H9 (cell line): ENCODE results near the gene ARSG. TPM values are rescaled to one million over a fixed set of nuclear protein-coding genes. Genes with fewer than 3 reads are reported as not detected.

Source experiments
- DNase-seq: peaks from one replicate; pipeline ENCODE4 v3.0.0-alpha.2; 2017
- H2AFZ ChIP-seq: one replicate; pipeline ENCODE4 v1.6.1; 2013; ENCODE audit warnings: mild to moderate bottlenecking, low read length, control low read depth, moderate library complexity
- H2AK5ac ChIP-seq: 2 replicates; pipeline ENCODE4 v1.6.1; 2013; ENCODE audit warnings: low read length, control low read depth, mixed read lengths; ENCODE audit not compliant: insufficient read length
- H2BK120ac ChIP-seq: one replicate; pipeline ENCODE4 v1.6.1; 2013; ENCODE audit warnings: low read depth, mild to moderate bottlenecking, low read length, control low read depth, inconsistent platforms; ENCODE audit not compliant: poor library complexity, severe bottlenecking
- H2BK12ac ChIP-seq: 2 replicates; pipeline ENCODE4 v1.6.1; 2013; ENCODE audit warnings: low read length, control low read depth, mixed read lengths, low read depth; ENCODE audit not compliant: insufficient read length
- H2BK15ac ChIP-seq: 2 replicates; pipeline ENCODE4 v1.6.1; 2013; ENCODE audit warnings: low read depth, low read length, control low read depth
- H2BK20ac ChIP-seq: one replicate; pipeline ENCODE4 v1.6.1; 2013; ENCODE audit warnings: low read depth, mild to moderate bottlenecking, low read length, control low read depth, inconsistent platforms; ENCODE audit not compliant: poor library complexity, severe bottlenecking
- H2BK5ac ChIP-seq: 2 replicates; pipeline ENCODE4 v1.6.1; 2013; ENCODE audit warnings: low read length, control low read depth, mixed read lengths; ENCODE audit not compliant: insufficient read length
- H3K14ac ChIP-seq: 2 replicates; pipeline ENCODE4 v1.6.1; 2013; ENCODE audit warnings: low read length, control low read depth; ENCODE audit not compliant: insufficient read depth
- H3K18ac ChIP-seq: 2 replicates; pipeline ENCODE4 v1.6.1; 2013; ENCODE audit warnings: low read depth, mild to moderate bottlenecking, mixed read lengths, low read length, control low read depth; ENCODE audit not compliant: insufficient read length
- H3K23ac ChIP-seq: 2 replicates; pipeline ENCODE4 v1.6.1; 2013; ENCODE audit warnings: low read length, control low read depth, mixed read lengths, low read depth; ENCODE audit not compliant: insufficient read length
- H3K23me2 ChIP-seq: 2 replicates; pipeline ENCODE4 v1.6.1; 2013; ENCODE audit warnings: low read depth, mild to moderate bottlenecking, mixed read lengths, low read length, control low read depth; ENCODE audit not compliant: insufficient read length, poor library complexity, severe bottlenecking
- H3K27ac ChIP-seq: 2 replicates; pipeline ENCODE4 v1.5.1; 2013; ENCODE audit warnings: low read length, control low read depth, mixed read lengths, low read depth; ENCODE audit not compliant: insufficient read length
- H3K27me3 ChIP-seq: 2 replicates; pipeline ENCODE4 v1.6.1; 2013; ENCODE audit warnings: low read length, control low read depth, inconsistent platforms; ENCODE audit not compliant: insufficient read depth
- H3K4ac ChIP-seq: 2 replicates; pipeline ENCODE4 v1.6.1; 2013; ENCODE audit warnings: low read depth, mild to moderate bottlenecking, control low read depth, inconsistent platforms, low read length, moderate library complexity
- H3K4me1 ChIP-seq: 2 replicates; pipeline ENCODE4 v1.6.1; 2013; ENCODE audit warnings: low read length, control low read depth, inconsistent platforms; ENCODE audit not compliant: insufficient read depth
- H3K4me2 ChIP-seq: 2 replicates; pipeline ENCODE4 v1.6.1; 2013; ENCODE audit warnings: low read length, control low read depth, mixed read lengths; ENCODE audit not compliant: insufficient read length, insufficient read depth
- H3K56ac ChIP-seq: 2 replicates; pipeline ENCODE4 v1.6.1; 2013; ENCODE audit warnings: low read depth, mild to moderate bottlenecking, mixed read lengths, low read length, control low read depth; ENCODE audit not compliant: insufficient read length
- H3K79me1 ChIP-seq: 2 replicates; pipeline ENCODE4 v1.6.1; 2013; ENCODE audit warnings: low read depth, mild to moderate bottlenecking, moderate library complexity, low read length, control low read depth, inconsistent platforms; ENCODE audit not compliant: insufficient read depth, poor library complexity, severe bottlenecking
- H3K79me2 ChIP-seq: 2 replicates; pipeline ENCODE4 v1.6.1; 2013; ENCODE audit warnings: low read length, control low read depth, inconsistent platforms; ENCODE audit not compliant: insufficient read depth
- H3K9ac ChIP-seq: 2 replicates; pipeline ENCODE4 v1.6.1; 2013; ENCODE audit warnings: low read length, control low read depth, mixed read lengths; ENCODE audit not compliant: insufficient read length; ENCODE audit errors: extremely low read depth
- H3K9me3 ChIP-seq: one replicate; pipeline ENCODE4 v1.6.1; 2013; ENCODE audit warnings: low read depth, low read length, inconsistent platforms; ENCODE audit not compliant: control insufficient read depth
- H3T11ph ChIP-seq: one replicate; pipeline ENCODE4 v1.6.1; 2013; ENCODE audit warnings: mild to moderate bottlenecking, low read length, control low read depth, inconsistent platforms
- H4K20me1 ChIP-seq: one replicate; pipeline ENCODE4 v1.6.1; 2013; ENCODE audit not compliant: control insufficient read depth, insufficient read length, insufficient read depth
- H4K5ac ChIP-seq: 2 replicates; pipeline ENCODE4 v1.6.1; 2013; ENCODE audit warnings: low read depth, mild to moderate bottlenecking, mixed read lengths, low read length, control low read depth; ENCODE audit not compliant: insufficient read length
- H4K8ac ChIP-seq: replicated peaks from 2 replicates; pipeline ENCODE4 v1.6.1; 2013; ENCODE audit warnings: low read length, control low read depth, mixed read lengths, low read depth; ENCODE audit not compliant: insufficient read length
- H4K91ac ChIP-seq: 2 replicates; pipeline ENCODE4 v1.6.1; 2013; ENCODE audit warnings: low read depth, mild to moderate bottlenecking, moderate library complexity, mixed read lengths, low read length, control low read depth; ENCODE audit not compliant: insufficient read length
- H3K27ac Mint-ChIP-seq, 3 experiments: 2 replicates in 2 of 3; 3 replicates in 1 of 3; pipeline ENCODE4 v1.8.0; 2020 to 2021; ENCODE audit warnings: mixed read lengths in 3 of 3, mild to moderate bottlenecking in 1 of 3, moderate library complexity in 1 of 3
- H3K27me3 Mint-ChIP-seq: 2 replicates; pipeline ENCODE4 v1.8.0; 2021; ENCODE audit warnings: low read depth, mild to moderate bottlenecking, moderate library complexity, mixed read lengths
- H3K36me3 Mint-ChIP-seq, 3 experiments: 2 replicates in 2 of 3; 3 replicates in 1 of 3; pipeline ENCODE4 v1.8.0; 2020 to 2021; ENCODE audit warnings: low read depth in 3 of 3, mixed read lengths in 3 of 3; ENCODE audit not compliant: insufficient read depth in 1 of 3
- H3K4me1 Mint-ChIP-seq, 2 experiments: 2 replicates each; pipeline ENCODE4 v1.8.0; 2020; ENCODE audit warnings: mixed read lengths in 2 of 2
- H3K4me3 Mint-ChIP-seq, 2 experiments: 2 replicates in 1 of 2; 3 replicates in 1 of 2; pipeline ENCODE4 v1.8.0; 2020 to 2021; ENCODE audit warnings: mild to moderate bottlenecking in 2 of 2, mixed read lengths in 2 of 2, moderate library complexity in 1 of 2
- H3K9me3 Mint-ChIP-seq, 2 experiments: 2 replicates in 1 of 2; 3 replicates in 1 of 2; pipeline ENCODE4 v1.8.0; 2020; ENCODE audit warnings: mild to moderate bottlenecking in 2 of 2, mixed read lengths in 2 of 2, moderate library complexity in 1 of 2
- WGBS: extraction: QIAGEN DNeasy Blood & Tissue Kit; methylation state at CpG from one replicate; pipeline ENCODE4 v1.1.7; 2013; ENCODE audit warnings: missing lambda C conversion rate, low lambda C conversion rate, mixed read lengths; ENCODE audit not compliant: insufficient read length; ENCODE audit errors: extremely low coverage; 5-methylcytosine and 5-hydroxymethylcytosine counted together
- microRNA-seq: library from miRNA; unstranded; fragments of <30 nt; microRNA quantifications from one replicate; pipeline ENCODE4, GENCODE V29; 2020; ENCODE audit warnings: borderline microRNAs expressed
- total RNA-seq: library from RNA; stranded (reverse); gene quantifications from 2 replicates; pipeline ENCODE4 v1.2.1, GENCODE V29; 2021
- TF ChIP-seq, protein P1 (sequence below): fragments of 200-600 bp; sonication (generic); conservative IDR thresholded peaks from 3 replicates; pipeline ENCODE4 v1.8.0; 2021; ENCODE audit warnings: antibody characterized with exemption, mild to moderate bottlenecking

The ARSG gene
- total RNA-seq, 1 experiment from 2014 or later, result 3.6 TPM

DNA sequence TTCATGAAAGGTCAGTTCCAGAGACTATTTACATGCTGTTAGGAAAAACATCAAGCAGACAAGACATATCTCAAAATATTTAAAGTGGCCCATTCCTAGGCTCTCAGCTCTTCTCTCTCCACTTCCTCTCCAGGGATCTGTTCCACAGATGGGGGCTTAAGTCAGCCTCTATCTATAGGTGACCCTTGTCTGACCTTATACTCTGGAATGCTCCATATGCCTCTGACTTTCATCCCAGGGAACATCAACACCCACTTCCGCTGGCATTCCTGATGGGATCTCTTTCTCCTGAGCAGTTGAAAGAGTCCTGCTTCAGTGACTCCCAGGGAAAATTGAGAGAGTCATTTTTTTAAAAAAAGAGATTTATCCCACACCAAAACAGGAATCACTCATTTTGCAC, 177.5 kb downstream of the ARSG start:
- Histone ChIP-seq H4K20me1 (no peaks in the 10 kb centered on the region), H3K79me2 (no peaks in the 10 kb centered on the region), H3K4me1 (no peaks in the 10 kb centered on the region), H3K56ac (no peak overlapping the region), H2BK15ac (no peak overlapping the region), H3K79me1 (no peaks in the 10 kb centered on the region), H3K9me3 (no peaks in the 10 kb centered on the region), H3K27ac (no peak overlapping the region), H3K27me3 (no peaks in the 10 kb centered on the region), H2BK20ac (no peak overlapping the region), H3K14ac (no peak overlapping the region), H3K18ac (no peak overlapping the region), H2BK5ac (no peak overlapping the region), H3K23me2 (no peaks in the 10 kb centered on the region), H2BK12ac (no peak overlapping the region), H3K23ac (no peak overlapping the region), H2BK120ac (no peak overlapping the region), H4K8ac (no peak overlapping the region), H4K5ac (no peak overlapping the region), H4K91ac (no peak overlapping the region), H3K9ac (no peak overlapping the region), H2AFZ (no peak overlapping the region), H3T11ph (no peak overlapping the region), H2AK5ac (no peak overlapping the region), H3K4me2 (no peak overlapping the region), H3K4ac (no peak overlapping the region)
- TF ChIP-seq, protein P1, sequence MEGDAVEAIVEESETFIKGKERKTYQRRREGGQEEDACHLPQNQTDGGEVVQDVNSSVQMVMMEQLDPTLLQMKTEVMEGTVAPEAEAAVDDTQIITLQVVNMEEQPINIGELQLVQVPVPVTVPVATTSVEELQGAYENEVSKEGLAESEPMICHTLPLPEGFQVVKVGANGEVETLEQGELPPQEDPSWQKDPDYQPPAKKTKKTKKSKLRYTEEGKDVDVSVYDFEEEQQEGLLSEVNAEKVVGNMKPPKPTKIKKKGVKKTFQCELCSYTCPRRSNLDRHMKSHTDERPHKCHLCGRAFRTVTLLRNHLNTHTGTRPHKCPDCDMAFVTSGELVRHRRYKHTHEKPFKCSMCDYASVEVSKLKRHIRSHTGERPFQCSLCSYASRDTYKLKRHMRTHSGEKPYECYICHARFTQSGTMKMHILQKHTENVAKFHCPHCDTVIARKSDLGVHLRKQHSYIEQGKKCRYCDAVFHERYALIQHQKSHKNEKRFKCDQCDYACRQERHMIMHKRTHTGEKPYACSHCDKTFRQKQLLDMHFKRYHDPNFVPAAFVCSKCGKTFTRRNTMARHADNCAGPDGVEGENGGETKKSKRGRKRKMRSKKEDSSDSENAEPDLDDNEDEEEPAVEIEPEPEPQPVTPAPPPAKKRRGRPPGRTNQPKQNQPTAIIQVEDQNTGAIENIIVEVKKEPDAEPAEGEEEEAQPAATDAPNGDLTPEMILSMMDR, result no peak
- no peaks in the 10 kb centered on the region for H3K36me3 Mint-ChIP-seq
- no peak overlapping the region for H3K4me3 Mint-ChIP-seq
- no peaks in the 10 kb centered on the region for H3K9me3 Mint-ChIP-seq
- whole genome bisulfite sequencing, result no CpG with 5 or more reads among the region's 1 CpG
- no peaks in the 10 kb centered on the region; the same call in 1 of the 2 replicates for H3K27me3 Mint-ChIP-seq
- DNase-seq, result no peak
- H3K27ac Mint-ChIP-seq, result no peak overlapping the region
- peaks cover 2 to 6% of the 10 kb centered on the region in 2 experiments; a peak in 3 of 4 replicates for H3K4me1 Mint-ChIP-seq

Small RNAs within 50 kb of the gene (microRNA-seq; reads per million reads assigned to microRNA genes)
- gene MIR635, result not detected

Other genes starting within 250 kb of the ARSG start
- 82.6 and 97.7 TPM in 2 replicates for gene AMZ2, start 43.5 kb upstream of the ARSG start, total RNA-seq
- gene SLC16A6, start 368 bp upstream of the ARSG start, total RNA-seq, result 0.24 and 0.33 TPM in 2 replicates
- 12.0 and 15.4 TPM in 2 replicates for gene WIPI1, start 166.0 kb downstream of the ARSG start, total RNA-seq
- 163 and 171 TPM in 2 replicates for gene PRKAR1A, start 220.9 kb downstream of the ARSG start, total RNA-seq